ENCODE data around the gene LPIN1. TPM values are rescaled to one million over a fixed set of nuclear protein-coding genes. Genes with fewer than 3 reads are reported as not detected.

The LPIN1 gene
- total and polyA plus RNA-seq, 2 of the 13 experiments (the other 11 are each of a cell fraction or from before 2014, with no cell fraction given), result 9.7 to 19.4 TPM

- TF ChIP-seq ZZZ3 (CRISPR knock-in tag; IDR thresholded peaks at IDR 0.05; ENCODE audit: borderline replicate concordance) (peak; percentile 65; the same call in 1 of the 2 replicates), MXI1 (IDR thresholded peaks at IDR 0.05; ENCODE audit: borderline replicate concordance, low read depth, low read length) (0 out of 3 replicates have a peak, but pooled peaks have one; percentile 20), ARHGAP35 (CRISPR knock-in tag; IDR thresholded peaks at IDR 0.05; ENCODE audit: borderline replicate concordance) (no peak), ZNF770 (CRISPR knock-in tag; IDR thresholded peaks at IDR 0.05) (no peak), ZBTB38 (CRISPR knock-in tag; IDR thresholded peaks at IDR 0.05) (0 out of 2 replicates have a peak, but pooled peaks have one; percentile 28), GMEB2 (CRISPR knock-in tag; IDR thresholded peaks at IDR 0.05; ENCODE audit: low read depth) (no peak), ZNF160 (CRISPR knock-in tag; IDR thresholded peaks at IDR 0.05) (no peak), KDM2A (CRISPR knock-in tag; IDR thresholded peaks at IDR 0.05; ENCODE audit: borderline replicate concordance, low read depth) (peak; percentile 42; the same call in 1 of the 2 replicates), ZNF703 (CRISPR knock-in tag; IDR thresholded peaks at IDR 0.05; ENCODE audit: borderline replicate concordance) (no peak), ATF2 (CRISPR knock-in tag; IDR thresholded peaks at IDR 0.05) (no peak), ZBTB43 (CRISPR knock-in tag; conservative IDR thresholded peaks at IDR 0.05) (peak; percentile 39; the same call in 1 of the 2 replicates), ZNF12 (CRISPR knock-in tag; IDR thresholded peaks at IDR 0.05) (peak; percentile 47; the same call in 1 of the 2 replicates), SOX6 (IDR thresholded peaks at IDR 0.05) (no peak), SOX6 (CRISPR knock-in tag; IDR thresholded peaks at IDR 0.05) (no peak), ZNF574 (CRISPR knock-in tag; IDR thresholded peaks at IDR 0.05) (peak; percentile 58; the same call in 1 of the 2 replicates), ATF4 (CRISPR knock-in tag; IDR thresholded peaks at IDR 0.05) (no peak), ZBTB42 (CRISPR knock-in tag; IDR thresholded peaks at IDR 0.05) (no peak)
These were observed 1.6 kb upstream of the LPIN1 start (continued) for GRCh38 chr2:11744631-11745394.
